K562 treated with DMSO at 1 percent for 48 hours (cell line): Measurements from ENCODE around the gene NAALADL2. TPM values are rescaled to one million over a fixed set of nuclear protein-coding genes. Genes with fewer than 3 reads are reported as not detected.

Experiments used
- total RNA-seq: library from RNA; unstranded; fragments of 300-600 nt; gene quantifications from 2 replicates; pipeline ENCODE4 v1.2.3, GENCODE V29; 2022; ENCODE audit warnings: low replicate concordance; ENCODE audit errors: extremely low read depth

NAALADL2 gene
- not detected in 2 replicates for total RNA-seq

DNA sequence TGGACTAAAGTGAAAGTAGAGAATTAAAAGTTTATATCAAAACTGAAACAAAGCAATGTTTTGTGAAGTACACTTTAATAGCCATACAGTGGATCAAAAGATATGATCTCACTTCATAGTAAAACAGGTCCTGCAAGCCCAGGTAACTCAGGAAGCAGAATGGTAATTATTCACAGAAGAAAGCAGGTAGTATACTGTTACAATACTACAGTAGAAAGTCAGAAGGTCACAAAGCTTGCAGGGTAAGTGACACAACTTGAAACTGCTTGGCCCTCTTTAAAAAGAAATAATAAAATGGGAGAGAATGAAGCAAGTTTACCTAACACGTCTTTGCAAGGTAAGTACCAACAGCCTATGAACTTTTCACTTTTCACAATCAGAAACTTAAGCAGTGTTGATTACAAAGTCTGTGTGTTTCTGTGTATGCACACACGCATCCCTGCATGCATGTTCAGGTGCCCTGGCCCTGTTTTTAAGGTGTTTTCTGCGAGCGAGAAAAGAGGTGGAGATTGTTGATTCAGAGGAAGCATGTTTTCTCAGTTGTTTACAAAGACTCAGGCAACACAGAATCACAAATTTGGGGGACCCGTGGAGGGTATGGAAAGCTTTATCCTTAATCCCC is at the start of gene NAALADL2:
TSS of gene NAALADL2 (plus strand) at position 221 of the 622 bp plus-strand sequence.

